Endothelial cell of umbilical vein (primary cell): ENCODE results near the gene MBD5.

Source experiments
- FOS ChIP-seq: IDR thresholded peaks from 2 replicates; pipeline ENCODE4 v1.6.1; 2011; ENCODE audit warnings: mild to moderate bottlenecking, low read length, moderate library complexity, borderline replicate concordance; ENCODE audit not compliant: insufficient read depth
- JUN ChIP-seq: IDR thresholded peaks from 2 replicates; pipeline ENCODE4 v1.6.1; 2011; ENCODE audit warnings: borderline replicate concordance, low read depth; ENCODE audit not compliant: insufficient read length, insufficient read depth
- POLR2AphosphoS5 ChIP-seq: IDR thresholded peaks from 2 replicates; pipeline ENCODE4 v1.6.1; 2012; ENCODE audit warnings: low read depth, mild to moderate bottlenecking, control low read depth, low read length, moderate library complexity; ENCODE audit not compliant: insufficient read depth
- TF ChIP-seq, protein P1 (sequence below), 2 donors: IDR thresholded peaks; 1 replicate in 1 of 2; 2 replicates in 1 of 2; pipeline ENCODE4 v1.5.1; 2011; ENCODE audit warnings: low read length in 2 of 2, mild to moderate bottlenecking in 2 of 2, moderate library complexity in 2 of 2, control low read depth in 1 of 2, inconsistent platforms in 1 of 2, low read depth in 1 of 2; ENCODE audit not compliant: insufficient read depth in 1 of 2; ENCODE audit errors: extremely low read depth in 1 of 2

DNA sequence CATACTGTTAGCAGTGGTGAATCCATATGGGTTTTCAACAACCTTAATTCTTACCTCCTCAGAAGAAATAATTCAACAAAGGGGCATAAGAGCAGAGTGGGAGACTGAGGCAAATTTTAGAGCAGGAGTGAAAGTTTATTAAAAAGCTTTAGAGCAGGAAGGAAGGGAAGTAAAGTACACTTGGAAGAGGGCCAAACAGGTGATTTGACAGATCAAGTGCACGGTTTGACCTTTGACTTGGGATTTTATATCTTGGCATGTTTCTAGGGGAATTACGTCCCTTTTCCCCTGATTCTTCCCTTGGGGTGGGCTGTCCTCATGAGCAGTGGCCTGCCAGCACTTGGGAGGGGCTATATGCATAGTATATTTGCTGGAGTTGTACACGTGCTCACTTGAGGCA lies 280.5 kb downstream of the MBD5 start:
- TF ChIP-seq, protein P1, sequence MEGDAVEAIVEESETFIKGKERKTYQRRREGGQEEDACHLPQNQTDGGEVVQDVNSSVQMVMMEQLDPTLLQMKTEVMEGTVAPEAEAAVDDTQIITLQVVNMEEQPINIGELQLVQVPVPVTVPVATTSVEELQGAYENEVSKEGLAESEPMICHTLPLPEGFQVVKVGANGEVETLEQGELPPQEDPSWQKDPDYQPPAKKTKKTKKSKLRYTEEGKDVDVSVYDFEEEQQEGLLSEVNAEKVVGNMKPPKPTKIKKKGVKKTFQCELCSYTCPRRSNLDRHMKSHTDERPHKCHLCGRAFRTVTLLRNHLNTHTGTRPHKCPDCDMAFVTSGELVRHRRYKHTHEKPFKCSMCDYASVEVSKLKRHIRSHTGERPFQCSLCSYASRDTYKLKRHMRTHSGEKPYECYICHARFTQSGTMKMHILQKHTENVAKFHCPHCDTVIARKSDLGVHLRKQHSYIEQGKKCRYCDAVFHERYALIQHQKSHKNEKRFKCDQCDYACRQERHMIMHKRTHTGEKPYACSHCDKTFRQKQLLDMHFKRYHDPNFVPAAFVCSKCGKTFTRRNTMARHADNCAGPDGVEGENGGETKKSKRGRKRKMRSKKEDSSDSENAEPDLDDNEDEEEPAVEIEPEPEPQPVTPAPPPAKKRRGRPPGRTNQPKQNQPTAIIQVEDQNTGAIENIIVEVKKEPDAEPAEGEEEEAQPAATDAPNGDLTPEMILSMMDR (IDR thresholded peaks at IDR 0.05; ENCODE audit: extremely low read depth in 1 of 2, insufficient read depth in 1 of 2, low read depth in 1 of 2, low read length in 2 of 2), result no peak
- TF ChIP-seq JUN (no peak), FOS (no peak), POLR2AphosphoS5 (no peak)
